Retinal pigment epithelial cell (primary cell): ENCODE data around the gene BRI3.

Experiments
- DNase-seq: peaks from one replicate; pipeline ENCODE4 v3.0.0-alpha.2; 2010; ENCODE audit warnings: low read depth
- H3K4me3 ChIP-seq: 2 replicates; pipeline ENCODE4 v1.5.1; 2011; ENCODE audit warnings: mild to moderate bottlenecking, low read length, control low read depth, moderate library complexity
- CTCF ChIP-seq: conservative IDR thresholded peaks from 2 replicates; pipeline ENCODE4 v1.5.1; 2011; ENCODE audit warnings: low read depth, low read length, control low read depth, inconsistent platforms

Gene BRI3

GRCh38 chr7:98303176-98303865 lies 21.8 kb downstream of the BRI3 start:
- H3K4me3 ChIP-seq: no peak overlapping the region
- TF ChIP-seq CTCF: no peak
- no peak for DNase-seq

GRCh38 chr7:98303906-98304305 lies 22.4 kb downstream of the BRI3 start:
- no peak for DNase-seq
- no peak for TF ChIP-seq CTCF
- H3K4me3 ChIP-seq: no peak overlapping the region

GRCh38 chr7:98305951-98306535 lies 24.6 kb downstream of the BRI3 start:
- TF ChIP-seq CTCF: no peak
- DNase-seq: no peak
- H3K4me3 ChIP-seq: no peak overlapping the region

- no peak for DNase-seq
- TF ChIP-seq CTCF: no peak
These were observed 26.5 kb downstream of the BRI3 start for GRCh38 chr7:98307971-98308466.

GRCh38 chr7:98309566-98309965 lies 28.1 kb downstream of the BRI3 start:
- no peak for DNase-seq
- no peak overlapping the region for H3K4me3 ChIP-seq
- TF ChIP-seq CTCF: no peak

More at GRCh38 chr7:98307971-98308466, 26.5 kb downstream of the BRI3 start:
- no peak overlapping the region for H3K4me3 ChIP-seq

- TF ChIP-seq CTCF: no peak
- DNase-seq: no peak
These were observed 30.7 kb downstream of the BRI3 start for GRCh38 chr7:98312201-98312600.

GRCh38 chr7:98314469-98314868 lies 33.0 kb downstream of the BRI3 start:
- no peak overlapping the region for H3K4me3 ChIP-seq
- no peak for TF ChIP-seq CTCF
- no peak for DNase-seq

More at GRCh38 chr7:98312201-98312600, 30.7 kb downstream of the BRI3 start:
- H3K4me3 ChIP-seq: no peak overlapping the region
